NCI-H524 treated with DMSO at 0.1 percent for 48 hours (cell line): ENCODE data around the gene PDE4DIP.
"Not testable (repeated sequence)": the region's sequence is repeated elsewhere in the genome, so short reads cannot be mapped to it uniquely, and the experiment has no call there.

ENCODE experiments used
- DNase-seq: peaks from one replicate; lab custom pipeline; 2025; lab: John Stamatoyannopoulos, UW

Gene PDE4DIP

DNA sequence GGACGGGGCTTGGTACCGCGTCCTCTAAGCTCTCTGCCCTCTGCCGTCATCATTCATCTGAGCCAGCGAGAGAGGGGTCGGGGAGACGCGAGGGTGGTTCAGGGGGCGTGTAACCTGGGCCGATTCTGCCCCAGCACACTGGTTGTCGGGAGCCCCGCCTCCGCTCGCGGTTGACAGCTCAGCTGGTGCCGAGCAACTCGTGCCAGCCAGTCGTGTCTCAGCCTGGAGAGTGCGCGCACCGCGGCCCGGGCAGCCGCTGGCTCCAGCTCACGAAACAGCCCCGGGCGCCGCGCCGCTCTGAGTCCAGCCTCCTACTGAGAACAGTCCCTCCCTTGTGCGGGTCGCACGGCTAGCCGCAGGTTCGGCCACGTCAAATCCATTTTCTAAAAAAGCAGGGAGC, at the start of gene PDE4DIP:
Gene PDE4DIP, plus strand, starts transcription at position 209 of the 400 bp plus-strand sequence. CDS start 347 bp downstream, outside the sequence.
- DNase-seq = not testable (repeated sequence)

DNA sequence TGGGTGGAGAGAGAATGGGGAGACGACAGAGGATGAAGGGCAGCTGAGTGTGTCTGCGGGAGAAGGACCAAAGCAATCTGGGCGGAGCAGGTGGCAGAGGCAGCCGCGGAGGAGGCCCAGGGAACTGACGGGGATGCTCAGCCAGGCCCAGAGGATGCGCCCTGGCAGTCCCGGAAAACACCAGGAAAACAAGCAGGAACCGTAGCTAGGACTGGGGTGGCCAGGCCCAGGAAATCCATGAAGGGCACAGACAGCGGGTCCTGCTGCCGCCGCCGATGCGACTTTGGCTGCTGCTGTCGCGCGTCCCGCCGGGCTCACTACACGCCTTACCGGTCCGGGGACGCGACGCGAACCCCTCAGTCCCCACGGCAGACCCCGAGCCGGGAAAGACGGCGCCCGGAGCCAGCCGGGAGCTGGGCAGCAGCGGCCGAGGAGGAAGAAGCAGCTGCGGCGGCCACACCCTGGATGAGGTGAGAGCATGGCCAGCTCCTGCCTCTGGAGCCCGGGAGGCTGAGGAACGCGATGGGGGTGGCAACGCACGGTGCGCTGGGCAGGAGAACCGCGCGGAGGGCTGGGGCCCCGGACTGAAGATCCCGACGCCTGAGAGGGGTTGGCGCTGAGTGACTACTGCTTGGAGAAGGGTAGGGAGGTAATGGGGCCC, 35.8 kb upstream of the PDE4DIP start:
- not testable (repeated sequence) for DNase-seq

DNA sequence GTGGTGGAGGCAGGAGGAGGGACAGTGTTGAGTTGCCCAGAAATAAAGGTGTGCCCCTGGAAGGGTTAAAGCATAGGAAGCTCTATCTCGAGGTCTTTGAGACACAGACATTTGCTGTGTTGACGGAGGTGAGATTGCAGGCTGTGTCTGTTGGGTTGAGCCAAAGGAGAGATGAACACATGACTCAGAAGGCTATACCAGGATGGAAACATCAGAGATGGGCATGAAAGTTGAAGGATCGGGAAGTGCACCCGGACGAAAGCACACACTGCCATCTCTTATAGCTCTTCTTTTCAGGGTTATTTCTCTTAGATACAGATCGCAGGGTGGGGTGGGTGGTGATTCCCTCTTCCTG, 35.3 kb upstream of the PDE4DIP start:
- DNase-seq = not testable (repeated sequence)

- not testable (repeated sequence) for DNase-seq
Observed at GRCh38 chr1:148822180-148822579, 22.0 kb upstream of the PDE4DIP start.

GRCh38 chr1:148823822-148824221, 20.4 kb upstream of the PDE4DIP start:
- DNase-seq = not testable (repeated sequence)

DNA sequence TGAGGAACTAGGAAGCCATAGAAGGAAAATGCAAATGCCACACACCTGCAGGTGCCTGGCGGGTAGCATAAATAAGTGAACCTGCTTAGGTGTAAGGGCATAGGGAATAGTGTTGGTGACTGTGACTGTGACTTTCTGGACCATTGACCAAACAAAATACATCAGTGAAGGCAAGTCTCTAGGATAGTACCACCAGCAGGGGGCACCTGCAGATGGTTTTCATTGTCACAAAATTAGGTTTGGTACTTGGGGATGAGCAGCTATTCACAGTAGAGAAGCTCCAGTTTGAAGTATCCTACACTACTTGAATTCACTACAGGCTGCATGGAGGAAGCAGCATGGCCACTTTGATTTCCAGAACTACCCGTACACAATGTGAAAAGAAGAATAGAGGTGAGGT, 19.2 kb upstream of the PDE4DIP start:
- DNase-seq = not testable (repeated sequence)

DNA sequence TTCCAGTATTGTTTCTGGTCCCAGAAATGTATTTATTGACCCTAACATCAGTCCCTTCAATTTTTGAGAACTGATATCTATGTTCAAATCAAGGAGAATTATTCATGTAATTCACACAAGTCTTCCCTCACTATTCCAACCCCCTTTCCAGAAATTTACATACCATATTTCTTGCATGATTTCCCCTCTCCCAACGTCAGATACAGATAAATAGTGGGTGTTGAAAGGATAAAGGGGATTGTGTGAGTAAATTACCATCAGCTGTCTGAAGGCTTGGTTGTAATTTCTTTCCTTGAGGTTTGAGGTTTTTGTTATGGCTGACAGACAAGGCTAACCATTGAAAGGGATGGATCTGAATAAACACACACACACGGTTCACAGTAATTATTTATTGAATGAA, 15.7 kb upstream of the PDE4DIP start:
- not testable (repeated sequence) for DNase-seq

DNA sequence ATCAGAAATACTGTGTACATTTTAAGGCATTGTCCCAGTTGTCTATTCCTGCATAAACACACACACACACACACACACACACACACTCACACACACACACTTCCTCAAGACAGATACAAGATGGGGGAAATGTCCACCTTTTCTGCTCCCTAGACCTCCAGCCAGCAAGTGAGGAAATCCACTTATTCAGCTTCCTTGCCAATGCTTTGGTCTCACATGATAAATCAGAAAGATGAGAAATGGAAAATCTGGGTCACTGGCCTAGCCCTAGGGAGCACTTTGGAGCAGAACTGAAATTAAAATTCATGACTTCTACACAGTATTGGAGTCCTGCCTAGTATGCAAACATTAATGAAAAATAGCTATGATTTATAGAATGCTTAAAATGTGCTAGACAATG, 15.3 kb upstream of the PDE4DIP start:
- not testable (repeated sequence) for DNase-seq

DNA sequence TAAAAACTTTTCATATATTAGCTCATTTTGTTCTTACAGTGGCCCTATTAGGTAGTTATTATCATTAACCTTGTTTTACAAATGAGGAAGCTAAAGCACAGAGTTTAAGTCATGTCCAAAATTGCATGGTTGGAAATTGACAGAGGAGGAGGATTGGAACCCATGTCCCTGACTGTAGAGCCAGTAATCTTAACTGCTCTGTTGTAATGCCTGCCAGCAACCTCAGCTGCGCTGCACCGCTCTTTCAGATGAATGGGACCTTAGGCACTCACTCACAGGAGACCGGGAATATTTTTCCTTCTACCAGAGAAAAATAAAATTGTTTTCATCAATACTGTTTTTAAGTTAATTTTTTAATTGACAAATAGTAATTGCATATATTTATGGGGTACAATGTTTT, 14.9 kb upstream of the PDE4DIP start:
- not testable (repeated sequence) for DNase-seq

- not testable (repeated sequence) for DNase-seq
Observed at GRCh38 chr1:148841262-148841661, 3.0 kb upstream of the PDE4DIP start.

GRCh38 chr1:148844651-148845050, 423 bp downstream of the PDE4DIP start:
- DNase-seq = not testable (repeated sequence)

DNA sequence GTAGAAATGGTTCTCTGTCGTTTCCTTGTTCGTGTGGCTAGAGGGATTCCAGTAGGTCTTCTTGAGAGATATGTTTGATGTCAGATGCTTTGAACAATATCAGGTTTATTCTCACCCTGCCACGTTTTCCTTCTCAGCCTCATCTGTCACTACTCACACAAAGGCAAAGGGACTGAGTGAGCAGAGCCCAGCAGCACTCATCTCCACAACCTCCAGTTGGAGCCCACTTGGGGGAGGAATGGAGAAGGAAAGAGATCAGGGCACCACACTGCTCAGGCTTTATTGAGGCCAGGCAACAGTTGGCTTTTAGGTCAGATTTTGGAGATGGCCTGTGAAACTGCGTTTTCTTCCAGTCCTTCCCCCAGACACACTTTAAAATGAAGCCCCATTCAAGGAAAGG, 840 bp downstream of the PDE4DIP start:
- not testable (repeated sequence) for DNase-seq

- not testable (repeated sequence) for DNase-seq
Observed at GRCh38 chr1:148850347-148850746, 6.1 kb downstream of the PDE4DIP start.

GRCh38 chr1:148850840-148851239, 6.6 kb downstream of the PDE4DIP start:
- DNase-seq = not testable (repeated sequence)

- DNase-seq = not testable (repeated sequence)
Observed at GRCh38 chr1:148851684-148852083, 7.5 kb downstream of the PDE4DIP start.

GRCh38 chr1:148853363-148853762, 9.1 kb downstream of the PDE4DIP start:
- not testable (repeated sequence) for DNase-seq

DNA sequence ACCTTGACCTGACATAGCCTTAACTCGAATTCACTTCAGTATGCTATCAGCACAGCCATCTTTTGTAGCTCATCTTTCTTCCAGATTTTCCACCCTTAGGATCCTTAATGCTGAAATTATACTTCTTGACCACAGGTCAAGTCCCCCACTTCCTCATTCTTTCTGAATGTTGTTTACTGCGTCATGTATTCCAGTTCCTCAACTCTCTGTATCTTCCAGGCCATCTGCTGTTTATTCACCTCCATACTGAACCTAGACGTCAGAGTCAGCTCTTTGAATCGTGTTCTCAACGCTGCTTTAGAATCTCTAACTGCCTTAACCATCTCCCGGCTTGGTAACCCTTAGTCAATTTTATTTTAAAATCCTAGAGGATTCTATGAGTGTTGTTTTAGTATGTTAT, 9.8 kb downstream of the PDE4DIP start:
- not testable (repeated sequence) for DNase-seq

DNA sequence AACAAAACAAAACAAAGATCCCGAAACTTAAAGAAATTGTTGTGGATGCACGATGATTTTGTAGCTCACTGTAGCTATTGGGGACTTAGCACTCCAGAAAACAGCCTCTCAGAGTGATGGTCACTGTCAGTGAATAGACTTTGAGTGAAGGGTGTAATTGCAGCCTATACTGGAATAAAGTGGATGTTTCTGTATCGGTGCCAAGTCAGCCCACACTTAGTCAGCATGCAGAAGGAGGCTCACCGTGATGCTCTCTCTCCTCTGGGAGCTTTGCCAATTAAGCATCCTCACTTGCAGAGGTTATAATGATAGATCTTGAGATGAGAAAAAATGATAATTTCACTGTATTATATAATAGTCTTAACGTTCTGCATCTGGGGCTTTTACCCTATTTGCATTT, 11.1 kb downstream of the PDE4DIP start:
- DNase-seq = not testable (repeated sequence)

DNA sequence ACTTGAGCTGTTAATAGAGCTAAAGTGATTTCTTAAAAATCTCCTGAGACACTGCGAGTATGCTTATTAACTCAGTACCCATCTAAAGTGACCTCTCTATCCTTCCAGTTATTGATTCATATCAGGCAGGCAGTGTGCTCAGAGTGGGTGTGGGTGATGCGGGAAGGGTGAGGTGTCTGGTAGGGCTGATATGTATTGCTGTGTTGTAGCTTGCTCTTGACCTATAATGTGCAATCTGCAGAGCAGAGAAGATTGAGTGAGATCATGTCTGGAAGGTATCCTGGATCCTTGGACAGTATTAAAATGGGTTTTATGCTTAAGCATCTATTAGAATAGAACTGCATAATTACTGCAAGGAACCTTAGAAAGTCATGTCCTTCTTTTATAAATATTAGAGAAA, 15.8 kb downstream of the PDE4DIP start:
- DNase-seq = not testable (repeated sequence)

- not testable (repeated sequence) for DNase-seq
Observed at GRCh38 chr1:148860579-148861259, 16.5 kb downstream of the PDE4DIP start.

- DNase-seq = not testable (repeated sequence)
Observed at GRCh38 chr1:148862590-148862989, 18.4 kb downstream of the PDE4DIP start.

- not testable (repeated sequence) for DNase-seq
Observed at GRCh38 chr1:148868924-148869633, 24.9 kb downstream of the PDE4DIP start.

- DNase-seq = not testable (repeated sequence)
Observed at GRCh38 chr1:148869634-148869961, 25.4 kb downstream of the PDE4DIP start.
